Uterus (tissue), 4 donors: ENCODE measurements around the gene NACC2. TPM values are rescaled to one million over a fixed set of nuclear protein-coding genes. Genes with fewer than 3 reads are reported as not detected.
A peak's percentile ranks its signal among the peaks of the same experiment; 100 is the strongest.

Source experiments
- DNase-seq, 2 donors: peaks; one replicate each; pipeline ENCODE4 v3.0.0-alpha.2; 2019 to 2020
- H3K27ac ChIP-seq, 2 donors: fragments of 200-600 bp; sonication (generic); 1 replicate in 1 of 2; 2 replicates in 1 of 2; pipeline ENCODE4 v1.5.1; 2016 to 2018
- H3K27me3 ChIP-seq, 2 donors: fragments of 200-600 bp; sonication (generic); one replicate each; pipeline ENCODE4 v1.5.1; 2018 to 2019; ENCODE audit warnings: control low read depth in 1 of 2
- H3K36me3 ChIP-seq, 2 donors: fragments of 200-600 bp; sonication (generic); one replicate each; pipeline ENCODE4 v1.5.1; 2019; ENCODE audit warnings: control low read depth in 1 of 2
- H3K4me1 ChIP-seq, 2 donors: fragments of 200-600 bp; sonication (generic); one replicate each; pipeline ENCODE4 v1.5.1; 2018 to 2019; ENCODE audit warnings: control low read depth in 1 of 2
- H3K4me3 ChIP-seq, 2 donors: fragments of 200-600 bp; sonication (generic); 1 replicate in 1 of 2; 2 replicates in 1 of 2; pipeline ENCODE4 v1.5.1; 2018 to 2019; ENCODE audit warnings: mild to moderate bottlenecking in 1 of 2
- H3K9me3 ChIP-seq, 2 donors: fragments of 200-600 bp; sonication (generic); one replicate each; pipeline ENCODE4 v1.5.1; 2019; ENCODE audit warnings: control low read depth in 1 of 2
- CTCF ChIP-seq, 4 experiments: fragments of 200-600 bp in 2 of 4; fragments of 450-650 bp in 2 of 4; sonication (generic) in 2 of 4; IDR thresholded peaks; one replicate each; pipeline ENCODE4 v1.5.1; 2016 to 2019; ENCODE audit warnings: antibody characterized with exemption in 4 of 4, mild to moderate bottlenecking in 2 of 4, moderate library complexity in 1 of 4
- POLR2A ChIP-seq, 2 donors: fragments of 450-650 bp; IDR thresholded peaks; one replicate each; pipeline ENCODE4 v1.6.1; 2016; ENCODE audit warnings: antibody characterized with exemption in 2 of 2, mild to moderate bottlenecking in 1 of 2, moderate library complexity in 1 of 2
- intact Hi-C: fragments of 100-400 bp; cut with DNase I; formaldehyde crosslinking; loops from one replicate; pipeline ENCODE4 v1.15.1; 2023; ENCODE audit warnings: low total_unique reads
- total RNA-seq, 4 donors: library from RNA; depleted of rRNA in 3 of 4; stranded (reverse); fragments of >200 nt in 3 of 4; gene quantifications; one replicate each; pipeline versions ENCODE4 v1.1.0 to v1.2.4, GENCODE V29; 2014 to 2023
- donor health status: DM: yes; HTN: yes; CAD: no.

Gene NACC2
- total RNA-seq, 4 donors from 2014 or later: 8.2 to 57.5 (median 19.1) TPM

GRCh38 chr9:136021171-136021871 is 73.8 kb downstream of the NACC2 start:
- intact Hi-C loops: no loop called here
- Histone ChIP-seq H3K36me3 (no peaks in the 10 kb centered on the region), H3K27me3 (no peaks in the 10 kb centered on the region), H3K4me1 (peaks cover 0 to 4% of the 10 kb centered on the region in 2 donors), H3K4me3 (no peak overlapping the region), H3K9me3 (no peaks in the 10 kb centered on the region), H3K27ac (no peak overlapping the region)
- DNase-seq: peak in 1 of 2 donors; percentile 5
- TF ChIP-seq POLR2A (IDR thresholded peaks at IDR 0.05) (no peak), CTCF (IDR thresholded peaks at IDR 0.05) (no peak)

GRCh38 chr9:136020671-136021070 is 74.4 kb downstream of the NACC2 start:
- intact Hi-C loops: no loop called here
- TF ChIP-seq POLR2A (IDR thresholded peaks at IDR 0.05) (no peak), CTCF (IDR thresholded peaks at IDR 0.05) (no peak)
- H3K36me3 ChIP-seq: no peaks in the 10 kb centered on the region
- H3K4me1 ChIP-seq: peaks cover 0 to 4% of the 10 kb centered on the region in 2 donors
- no peak overlapping the region for H3K27ac ChIP-seq
- no peak overlapping the region for H3K4me3 ChIP-seq
- peak in 1 of 2 donors; percentile 7 for DNase-seq
- no peaks in the 10 kb centered on the region for H3K9me3 ChIP-seq
- no peaks in the 10 kb centered on the region for H3K27me3 ChIP-seq

GRCh38 chr9:136020206-136020605 is 74.9 kb downstream of the NACC2 start:
- no peak for TF ChIP-seq CTCF (IDR thresholded peaks at IDR 0.05)
- no peak for TF ChIP-seq POLR2A (IDR thresholded peaks at IDR 0.05)
- intact Hi-C loops: no loop called here
- Histone ChIP-seq H3K4me1 (peaks cover 0 to 4% of the 10 kb centered on the region in 2 donors), H3K9me3 (no peaks in the 10 kb centered on the region), H3K27me3 (no peaks in the 10 kb centered on the region), H3K4me3 (no peak overlapping the region), H3K36me3 (no peaks in the 10 kb centered on the region), H3K27ac (no peak overlapping the region)
- peak in 1 of 2 donors; percentile 9 for DNase-seq

- peak in 1 of 2 donors; percentile 10 for DNase-seq
- intact Hi-C loops: no loop called here
- no peaks in the 10 kb centered on the region for H3K27me3 ChIP-seq
- H3K9me3 ChIP-seq: no peaks in the 10 kb centered on the region
- peaks cover 0 to 4% of the 10 kb centered on the region in 2 donors for H3K4me1 ChIP-seq
- TF ChIP-seq POLR2A (IDR thresholded peaks at IDR 0.05) (no peak), CTCF (IDR thresholded peaks at IDR 0.05) (no peak)
- no peak overlapping the region for H3K27ac ChIP-seq
- no peaks in the 10 kb centered on the region for H3K36me3 ChIP-seq
- H3K4me3 ChIP-seq: no peak overlapping the region
Measured at GRCh38 chr9:136019681-136020060, 75.4 kb downstream of the NACC2 start.

GRCh38 chr9:136019041-136019680 is 75.9 kb downstream of the NACC2 start:
- DNase-seq: peak in 1 of 2 donors; percentile 10
- H3K4me1 ChIP-seq: peaks cover 0 to 4% of the 10 kb centered on the region in 2 donors
- TF ChIP-seq CTCF (IDR thresholded peaks at IDR 0.05) (no peak), POLR2A (IDR thresholded peaks at IDR 0.05) (no peak)

More at GRCh38 chr9:136019041-136019680, 75.9 kb downstream of the NACC2 start:
- intact Hi-C loops: no loop called here
- no peaks in the 10 kb centered on the region for H3K36me3 ChIP-seq
- no peak overlapping the region for H3K4me3 ChIP-seq
- H3K9me3 ChIP-seq: no peaks in the 10 kb centered on the region
- no peak overlapping the region for H3K27ac ChIP-seq
- no peaks in the 10 kb centered on the region for H3K27me3 ChIP-seq
